Loucy (cell line): ENCODE measurements around the gene SOWAHA.

ENCODE experiments used
- H2AFZ ChIP-seq: fragments of 200-600 bp; sonication (generic); 2 replicates; pipeline ENCODE4 v1.6.0; 2016; ENCODE audit warnings: antibody characterized with exemption, mild to moderate bottlenecking, low read length, moderate library complexity
- H3F3A ChIP-seq: fragments of 200-600 bp; 2 replicates; pipeline ENCODE4 v1.6.0; 2016; ENCODE audit warnings: antibody characterized with exemption, low read depth, mild to moderate bottlenecking
- H3K27me3 ChIP-seq: fragments of 200-600 bp; sonication (generic); 2 replicates; pipeline ENCODE4 v1.6.1; 2014; ENCODE audit warnings: low read length, mild to moderate bottlenecking; ENCODE audit not compliant: insufficient read depth, poor library complexity, severe bottlenecking
- H3K36me3 ChIP-seq: fragments of 200-600 bp; sonication (generic); 2 replicates; pipeline ENCODE4 v1.6.1; 2016; ENCODE audit warnings: low read length; ENCODE audit not compliant: insufficient read depth
- H3K4me1 ChIP-seq: fragments of 200-600 bp; sonication (generic); 2 replicates; pipeline ENCODE4 v1.5.1; 2014; ENCODE audit warnings: low read length, mild to moderate bottlenecking; ENCODE audit not compliant: insufficient read depth, poor library complexity, severe bottlenecking
- H3K4me2 ChIP-seq: fragments of 200-600 bp; sonication (generic); 2 replicates; pipeline ENCODE4 v1.6.0; 2014; ENCODE audit warnings: antibody characterized with exemption, low read length, low read depth, mild to moderate bottlenecking; ENCODE audit not compliant: poor library complexity, severe bottlenecking
- H3K4me3 ChIP-seq: fragments of 200-600 bp; sonication (generic); 2 replicates; pipeline ENCODE4 v1.5.1; 2014; ENCODE audit warnings: low read length, mild to moderate bottlenecking, mixed read lengths; ENCODE audit not compliant: poor library complexity, severe bottlenecking
- H3K79me2 ChIP-seq: fragments of 200-600 bp; sonication (generic); 2 replicates; pipeline ENCODE4 v1.6.1; 2014; ENCODE audit warnings: low read length; ENCODE audit not compliant: insufficient read depth
- H3K9ac ChIP-seq: fragments of 200-600 bp; sonication (generic); 2 replicates; pipeline ENCODE4 v1.6.0; 2014; ENCODE audit warnings: mild to moderate bottlenecking, low read depth, low read length, moderate library complexity; ENCODE audit not compliant: poor library complexity, severe bottlenecking
- H3K9me2 ChIP-seq: fragments of 200-600 bp; sonication (generic); replicated peaks from 2 replicates; pipeline ENCODE4 v1.6.1; 2016; ENCODE audit warnings: low read depth, low read length, mixed read lengths
- H3K9me3 ChIP-seq: fragments of 200-600 bp; sonication (generic); 2 replicates; pipeline ENCODE4 v1.6.1; 2014; ENCODE audit warnings: mild to moderate bottlenecking, antibody characterized with exemption, low read length, low read depth; ENCODE audit not compliant: insufficient read depth
- H4K20me1 ChIP-seq: fragments of 200-600 bp; sonication (generic); 2 replicates; pipeline ENCODE4 v1.6.0; 2014; ENCODE audit warnings: antibody characterized with exemption, low read length, mild to moderate bottlenecking; ENCODE audit not compliant: insufficient read depth, poor library complexity, severe bottlenecking
- CTCF ChIP-seq: fragments of 200-600 bp; sonication (generic); conservative IDR thresholded peaks from 2 replicates; pipeline ENCODE4 v1.5.1; 2014; ENCODE audit warnings: mild to moderate bottlenecking, antibody characterized with exemption, low read length
- EZH2phosphoT487 ChIP-seq: fragments of 200-600 bp; IDR thresholded peaks from 2 replicates; pipeline ENCODE4 v1.6.1; 2018; ENCODE audit warnings: antibody characterized with exemption, mild to moderate bottlenecking, moderate library complexity, borderline replicate concordance

SOWAHA gene

GRCh38 chr5:132824426-132824825, 11.3 kb downstream of the SOWAHA start:
- Histone ChIP-seq H2AFZ (no peak overlapping the region), H3K79me2 (no peaks in the 10 kb centered on the region), H3F3A (no peaks in the 10 kb centered on the region), H3K4me2 (no peak overlapping the region), H3K4me3 (no peak overlapping the region), H3K9ac (no peak overlapping the region), H3K9me3 (no peaks in the 10 kb centered on the region), H3K27me3 (no peaks in the 10 kb centered on the region), H3K36me3 (no peaks in the 10 kb centered on the region), H3K9me2 (no peaks in the 10 kb centered on the region), H4K20me1 (no peaks in the 10 kb centered on the region), H3K4me1 (no peaks in the 10 kb centered on the region)
- no peak for TF ChIP-seq CTCF

GRCh38 chr5:132825033-132825833, 12.1 kb downstream of the SOWAHA start:
- TF ChIP-seq EZH2phosphoT487 (no peak), CTCF (no peak)
- H3K9me2 ChIP-seq: no peaks in the 10 kb centered on the region
- H3K4me1 ChIP-seq: no peaks in the 10 kb centered on the region
- H3K36me3 ChIP-seq: no peaks in the 10 kb centered on the region
- no peaks in the 10 kb centered on the region for H4K20me1 ChIP-seq
- no peak overlapping the region for H3K4me3 ChIP-seq
- no peak overlapping the region for H2AFZ ChIP-seq
- no peaks in the 10 kb centered on the region for H3K79me2 ChIP-seq
- no peak overlapping the region for H3K9ac ChIP-seq
- no peaks in the 10 kb centered on the region for H3K27me3 ChIP-seq
- no peaks in the 10 kb centered on the region for H3K9me3 ChIP-seq
- no peaks in the 10 kb centered on the region for H3F3A ChIP-seq
- no peak overlapping the region for H3K4me2 ChIP-seq

GRCh38 chr5:132825834-132826391, 12.8 kb downstream of the SOWAHA start:
- no peak for TF ChIP-seq CTCF
- TF ChIP-seq EZH2phosphoT487: no peak
- Histone ChIP-seq H3K27me3 (no peaks in the 10 kb centered on the region), H3K4me3 (no peak overlapping the region), H3K36me3 (no peaks in the 10 kb centered on the region), H3K4me1 (no peaks in the 10 kb centered on the region), H3K9me3 (no peaks in the 10 kb centered on the region), H3K9me2 (no peaks in the 10 kb centered on the region), H3F3A (no peaks in the 10 kb centered on the region), H3K79me2 (no peaks in the 10 kb centered on the region), H4K20me1 (no peaks in the 10 kb centered on the region), H2AFZ (no peak overlapping the region), H3K4me2 (no peak overlapping the region), H3K9ac (no peak overlapping the region)
